ENCODE measurements around the gene BACE2. TPM values are rescaled to one million over a fixed set of nuclear protein-coding genes. Genes with fewer than 3 reads are reported as not detected.

BACE2 gene
- total and polyA plus RNA-seq, 4 donors = 1.7 to 16.7 (median 5.6) TPM

DNA sequence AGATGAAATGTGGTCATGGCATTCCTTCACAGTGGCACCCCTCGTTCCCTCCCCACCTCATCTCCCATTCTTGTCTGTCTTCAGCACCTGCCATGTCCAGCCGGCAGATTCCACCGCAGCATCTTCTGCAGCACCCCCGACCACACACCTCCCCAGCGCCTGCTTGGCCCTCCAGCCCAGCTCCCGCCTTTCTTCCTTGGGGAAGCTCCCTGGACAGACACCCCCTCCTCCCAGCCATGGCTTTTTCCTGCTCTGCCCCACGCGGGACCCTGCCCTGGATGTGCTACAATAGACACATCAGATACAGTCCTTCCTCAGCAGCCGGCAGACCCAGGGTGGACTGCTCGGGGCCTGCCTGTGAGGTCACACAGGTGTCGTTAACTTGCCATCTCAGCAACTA lies 81.5 kb downstream of the BACE2 start:
- Histone ChIP-seq H3K9ac (ENCODE audit: low read depth in 1 of 2, low read length in 2 of 2) (no peak overlapping the region), H3K27me3 (ENCODE audit: control insufficient read depth in 4 of 4, insufficient read depth in 4 of 4, low read length in 3 of 4) (no peaks in the 10 kb centered on the region), H3K4me1 (ENCODE audit: control insufficient read depth in 4 of 4, insufficient read depth in 4 of 4, low read length in 3 of 4) (no peaks in the 10 kb centered on the region), H3K36me3 (ENCODE audit: control insufficient read depth in 4 of 4, insufficient read depth in 3 of 4, low read depth in 1 of 4, low read length in 3 of 4) (no peaks in the 10 kb centered on the region), H3K9me3 (ENCODE audit: control insufficient read depth in 4 of 4, low read length in 3 of 4) (peaks cover 0 to 7% (median 0%) of the 10 kb centered on the region in 4 donors), H3K4me3 (ENCODE audit: low read depth in 1 of 3, low read length in 3 of 3) (no peak overlapping the region), H3K27ac (ENCODE audit: low read depth in 1 of 2, low read length in 2 of 2) (no peak overlapping the region)
- no peak for TF ChIP-seq SP1 (IDR thresholded peaks at IDR 0.05)
- TF ChIP-seq, protein P1, sequence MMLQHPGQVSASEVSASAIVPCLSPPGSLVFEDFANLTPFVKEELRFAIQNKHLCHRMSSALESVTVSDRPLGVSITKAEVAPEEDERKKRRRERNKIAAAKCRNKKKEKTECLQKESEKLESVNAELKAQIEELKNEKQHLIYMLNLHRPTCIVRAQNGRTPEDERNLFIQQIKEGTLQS (IDR thresholded peaks at IDR 0.05) = no peak
- TF ChIP-seq, protein P2, sequence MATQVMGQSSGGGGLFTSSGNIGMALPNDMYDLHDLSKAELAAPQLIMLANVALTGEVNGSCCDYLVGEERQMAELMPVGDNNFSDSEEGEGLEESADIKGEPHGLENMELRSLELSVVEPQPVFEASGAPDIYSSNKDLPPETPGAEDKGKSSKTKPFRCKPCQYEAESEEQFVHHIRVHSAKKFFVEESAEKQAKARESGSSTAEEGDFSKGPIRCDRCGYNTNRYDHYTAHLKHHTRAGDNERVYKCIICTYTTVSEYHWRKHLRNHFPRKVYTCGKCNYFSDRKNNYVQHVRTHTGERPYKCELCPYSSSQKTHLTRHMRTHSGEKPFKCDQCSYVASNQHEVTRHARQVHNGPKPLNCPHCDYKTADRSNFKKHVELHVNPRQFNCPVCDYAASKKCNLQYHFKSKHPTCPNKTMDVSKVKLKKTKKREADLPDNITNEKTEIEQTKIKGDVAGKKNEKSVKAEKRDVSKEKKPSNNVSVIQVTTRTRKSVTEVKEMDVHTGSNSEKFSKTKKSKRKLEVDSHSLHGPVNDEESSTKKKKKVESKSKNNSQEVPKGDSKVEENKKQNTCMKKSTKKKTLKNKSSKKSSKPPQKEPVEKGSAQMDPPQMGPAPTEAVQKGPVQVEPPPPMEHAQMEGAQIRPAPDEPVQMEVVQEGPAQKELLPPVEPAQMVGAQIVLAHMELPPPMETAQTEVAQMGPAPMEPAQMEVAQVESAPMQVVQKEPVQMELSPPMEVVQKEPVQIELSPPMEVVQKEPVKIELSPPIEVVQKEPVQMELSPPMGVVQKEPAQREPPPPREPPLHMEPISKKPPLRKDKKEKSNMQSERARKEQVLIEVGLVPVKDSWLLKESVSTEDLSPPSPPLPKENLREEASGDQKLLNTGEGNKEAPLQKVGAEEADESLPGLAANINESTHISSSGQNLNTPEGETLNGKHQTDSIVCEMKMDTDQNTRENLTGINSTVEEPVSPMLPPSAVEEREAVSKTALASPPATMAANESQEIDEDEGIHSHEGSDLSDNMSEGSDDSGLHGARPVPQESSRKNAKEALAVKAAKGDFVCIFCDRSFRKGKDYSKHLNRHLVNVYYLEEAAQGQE (IDR thresholded peaks at IDR 0.05) = no peak
- no peak for TF ChIP-seq FOXA1 (IDR thresholded peaks at IDR 0.05)
- TF ChIP-seq, protein P3, sequence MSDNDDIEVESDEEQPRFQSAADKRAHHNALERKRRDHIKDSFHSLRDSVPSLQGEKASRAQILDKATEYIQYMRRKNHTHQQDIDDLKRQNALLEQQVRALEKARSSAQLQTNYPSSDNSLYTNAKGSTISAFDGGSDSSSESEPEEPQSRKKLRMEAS (IDR thresholded peaks at IDR 0.05) = no peak
- no peak for TF ChIP-seq EGR1 (IDR thresholded peaks at IDR 0.05; ENCODE audit: low read depth in 2 of 2)
- TF ChIP-seq CTCF (IDR thresholded peaks at IDR 0.05; ENCODE audit: low read depth, low read length, missing input control) = no peak
- TF ChIP-seq FOXA2 (IDR thresholded peaks at IDR 0.05) = no peak
- no peak for TF ChIP-seq RAD21 (IDR thresholded peaks at IDR 0.05)
- TF ChIP-seq TAF1 (conservative IDR thresholded peaks at IDR 0.05) = no peak
- TF ChIP-seq HNF4G (IDR thresholded peaks at IDR 0.05) = no peak
- TF ChIP-seq YY1 (IDR thresholded peaks at IDR 0.05) = no peak
- TF ChIP-seq RXRA (IDR thresholded peaks at IDR 0.05) = no peak
- no peak for TF ChIP-seq ZBTB33 (IDR thresholded peaks at IDR 0.05)
- TF ChIP-seq HNF4A (conservative IDR thresholded peaks at IDR 0.05) = no peak
- no peak for TF ChIP-seq GABPA (IDR thresholded peaks at IDR 0.05 in 1 of 2, conservative IDR thresholded peaks at IDR 0.05 in 1 of 2)
- no peak for TF ChIP-seq JUND (IDR thresholded peaks at IDR 0.05)
- TF ChIP-seq NR2F2 (IDR thresholded peaks at IDR 0.05) = no peak
- no peak for DNase-seq (ENCODE audit: low spot score)
- WGBS = 87% methylated on average over 11 of the region's 11 CpGs

Measured in liver (tissue), 9 donors.